Renal cortex interstitium (tissue), 11 donors: Measurements from ENCODE around the gene BICD1. TPM values are rescaled to one million over a fixed set of nuclear protein-coding genes. Genes with fewer than 3 reads are reported as not detected.

Source experiments
- DNase-seq, 11 donors: peaks; one replicate each; pipeline ENCODE4 v3.0.0-alpha.2; 2013; ENCODE audit warnings: low read depth in 9 of 11, low spot score in 4 of 11; ENCODE audit errors: extremely low read depth in 1 of 11
- polyA plus RNA-seq, 3 donors: library from polyadenylated mRNA; unstranded; fragments of 120-200 nt; gene quantifications; one replicate each; pipeline ENCODE4 v1.2.1, GENCODE V29; 2013; ENCODE audit not compliant: insufficient read length in 3 of 3

Gene BICD1
- polyA plus RNA-seq, 3 donors: 21.1 to 26.9 (median 23.3) TPM

- DNase-seq: no peak
Measured at GRCh38 chr12:32293808-32294419, 187.3 kb downstream of the BICD1 start.

GRCh38 chr12:32296567-32296966, 189.9 kb downstream of the BICD1 start:
- peak in 1 of 11 donors; percentile 67 for DNase-seq

GRCh38 chr12:32298917-32299316, 192.3 kb downstream of the BICD1 start:
- no peak for DNase-seq

GRCh38 chr12:32301216-32301615, 194.6 kb downstream of the BICD1 start:
- DNase-seq: no peak

- DNase-seq: peak in 1 of 11 donors; percentile 32
Measured at GRCh38 chr12:32302218-32303173, 195.8 kb downstream of the BICD1 start.

GRCh38 chr12:32303174-32303549, 196.5 kb downstream of the BICD1 start:
- DNase-seq: no peak

- DNase-seq: peak in 1 of 11 donors; percentile 33
Measured at GRCh38 chr12:32305163-32305562, 198.5 kb downstream of the BICD1 start.

- no peak for DNase-seq
Measured at GRCh38 chr12:32307326-32307725, 200.7 kb downstream of the BICD1 start.

- DNase-seq: peak in 2 of 11 donors; percentile 40 to 45
Measured at GRCh38 chr12:32309811-32310736, 203.4 kb downstream of the BICD1 start.

- DNase-seq: peak in 10 of 11 donors; percentile 50 to 83 (median 62)
Measured at GRCh38 chr12:32312049-32312670, 205.5 kb downstream of the BICD1 start.

GRCh38 chr12:32322354-32322753, 215.7 kb downstream of the BICD1 start:
- no peak for DNase-seq

- no peak for DNase-seq
Measured at GRCh38 chr12:32331133-32331532, 224.5 kb downstream of the BICD1 start.

- peak in 1 of 11 donors; percentile 8 for DNase-seq
Measured at GRCh38 chr12:32332446-32332845, 225.8 kb downstream of the BICD1 start.

GRCh38 chr12:32334371-32334777, 227.7 kb downstream of the BICD1 start:
- DNase-seq: no peak

GRCh38 chr12:32336261-32336660, 229.6 kb downstream of the BICD1 start:
- DNase-seq: no peak

GRCh38 chr12:32343496-32343895, 236.8 kb downstream of the BICD1 start:
- DNase-seq: no peak

- no peak for DNase-seq
Measured at GRCh38 chr12:32344047-32344446, 237.4 kb downstream of the BICD1 start.

- DNase-seq: no peak
Measured at GRCh38 chr12:32353540-32353939, 246.9 kb downstream of the BICD1 start.
